Mesendoderm (in vitro differentiated cells): Measurements from ENCODE around the gene MTHFD1L.

Source experiments
- DNase-seq: peaks from one replicate; pipeline ENCODE4 v3.0.0; 2013
- H2AK5ac ChIP-seq: 2 replicates; pipeline ENCODE4 v1.6.1; 2013; ENCODE audit warnings: low read length, inconsistent platforms
- H2BK120ac ChIP-seq: 2 replicates; pipeline ENCODE4 v1.6.1; 2013; ENCODE audit warnings: low read depth, mild to moderate bottlenecking, low read length, moderate library complexity, mixed read lengths
- H2BK15ac ChIP-seq: replicated peaks from 2 replicates; pipeline ENCODE4 v1.6.1; 2013; ENCODE audit warnings: low read depth, mild to moderate bottlenecking, moderate library complexity
- H2BK5ac ChIP-seq: 2 replicates; pipeline ENCODE4 v1.6.1; 2013; ENCODE audit warnings: low read length, inconsistent platforms
- H3K18ac ChIP-seq: 2 replicates; pipeline ENCODE4 v1.6.1; 2013; ENCODE audit warnings: mild to moderate bottlenecking, low read length, mixed read lengths
- H3K23ac ChIP-seq: one replicate; pipeline ENCODE4 v1.6.1; 2013; ENCODE audit warnings: low read length
- H3K27ac ChIP-seq: 2 replicates; pipeline ENCODE4 v1.5.1; 2013; ENCODE audit warnings: low read depth, mild to moderate bottlenecking, inconsistent platforms, low read length, moderate library complexity
- H3K27me3 ChIP-seq: 2 replicates; pipeline ENCODE4 v1.6.1; 2013; ENCODE audit warnings: low read length, control low read depth, mild to moderate bottlenecking, inconsistent platforms; ENCODE audit not compliant: insufficient read depth, poor library complexity
- H3K36me3 ChIP-seq: 2 replicates; pipeline ENCODE4 v1.6.1; 2013; ENCODE audit warnings: low read length, inconsistent platforms; ENCODE audit not compliant: control insufficient read depth, insufficient read depth
- H3K4ac ChIP-seq: one replicate; pipeline ENCODE4 v1.6.1; 2013; ENCODE audit warnings: low read depth, mild to moderate bottlenecking, low read length, moderate library complexity
- H3K4me1 ChIP-seq: 2 replicates; pipeline ENCODE4 v1.6.1; 2013; ENCODE audit warnings: low read depth, low read length, inconsistent platforms; ENCODE audit not compliant: control insufficient read depth
- H3K4me2 ChIP-seq: 2 replicates; pipeline ENCODE4 v1.6.1; 2013; ENCODE audit warnings: low read length
- H3K4me3 ChIP-seq: 2 replicates; pipeline ENCODE4 v1.5.1; 2013; ENCODE audit warnings: mild to moderate bottlenecking, low read length
- H3K56ac ChIP-seq: one replicate; pipeline ENCODE4 v1.6.1; 2013; ENCODE audit warnings: low read length
- H3K79me1 ChIP-seq: 2 replicates; pipeline ENCODE4 v1.6.1; 2013; ENCODE audit warnings: low read length, inconsistent platforms
- H3K79me2 ChIP-seq: 2 replicates; pipeline ENCODE4 v1.6.1; 2013; ENCODE audit warnings: mild to moderate bottlenecking, low read length; ENCODE audit not compliant: control insufficient read depth, insufficient read depth
- H3K9ac ChIP-seq: 2 replicates; pipeline ENCODE4 v1.6.1; 2013; ENCODE audit warnings: low read length, inconsistent platforms
- H4K5ac ChIP-seq: one replicate; pipeline ENCODE4 v1.6.1; 2013; ENCODE audit warnings: low read length
- H4K8ac ChIP-seq: one replicate; pipeline ENCODE4 v1.6.1; 2013; ENCODE audit warnings: low read depth, mild to moderate bottlenecking, control low read depth, low read length, moderate library complexity
- WGBS: extraction: QIAGEN DNeasy Blood & Tissue Kit; methylation state at CpG from one replicate; pipeline ENCODE4 v1.1.7; 2013; ENCODE audit warnings: low lambda C conversion rate, missing lambda C conversion rate; ENCODE audit not compliant: insufficient coverage; ENCODE audit errors: extremely low coverage; 5-methylcytosine and 5-hydroxymethylcytosine counted together

Gene MTHFD1L

GRCh38 chr6:151088963-151089362 is 223.5 kb downstream of the MTHFD1L start:
- no peak for DNase-seq
- Histone ChIP-seq H3K27me3 (no peaks in the 10 kb centered on the region), H4K5ac (no peak overlapping the region), H4K8ac (no peak overlapping the region), H2BK5ac (no peak overlapping the region), H3K27ac (no peak overlapping the region), H3K4me2 (no peak overlapping the region), H3K4ac (no peak overlapping the region), H3K79me2 (no peaks in the 10 kb centered on the region), H3K18ac (no peak overlapping the region), H3K4me3 (no peak overlapping the region), H2BK120ac (no peak overlapping the region), H3K56ac (no peak overlapping the region), H2BK15ac (no peak overlapping the region), H3K36me3 (peaks cover 3% of the 10 kb centered on the region), H3K79me1 (no peaks in the 10 kb centered on the region), H3K9ac (no peak overlapping the region), H3K4me1 (no peaks in the 10 kb centered on the region), H3K23ac (no peak overlapping the region), H2AK5ac (no peak overlapping the region)
- WGBS, result no CpG with 5 or more reads among the region's 3 CpGs

GRCh38 chr6:151089978-151090377 is 224.5 kb downstream of the MTHFD1L start:
- Histone ChIP-seq H3K4me3 (no peak overlapping the region), H2AK5ac (no peak overlapping the region), H2BK120ac (no peak overlapping the region), H2BK15ac (no peak overlapping the region), H3K4me2 (no peak overlapping the region), H2BK5ac (no peak overlapping the region), H3K27me3 (no peaks in the 10 kb centered on the region), H3K79me1 (no peaks in the 10 kb centered on the region), H3K9ac (no peak overlapping the region), H3K4ac (no peak overlapping the region), H3K18ac (no peak overlapping the region), H4K8ac (no peak overlapping the region), H3K27ac (no peak overlapping the region), H4K5ac (no peak overlapping the region), H3K4me1 (no peaks in the 10 kb centered on the region), H3K79me2 (no peaks in the 10 kb centered on the region), H3K56ac (no peak overlapping the region), H3K36me3 (peaks cover 3% of the 10 kb centered on the region), H3K23ac (no peak overlapping the region)
- no peak for DNase-seq
- WGBS, result no CpG with 5 or more reads among the region's 4 CpGs

DNA sequence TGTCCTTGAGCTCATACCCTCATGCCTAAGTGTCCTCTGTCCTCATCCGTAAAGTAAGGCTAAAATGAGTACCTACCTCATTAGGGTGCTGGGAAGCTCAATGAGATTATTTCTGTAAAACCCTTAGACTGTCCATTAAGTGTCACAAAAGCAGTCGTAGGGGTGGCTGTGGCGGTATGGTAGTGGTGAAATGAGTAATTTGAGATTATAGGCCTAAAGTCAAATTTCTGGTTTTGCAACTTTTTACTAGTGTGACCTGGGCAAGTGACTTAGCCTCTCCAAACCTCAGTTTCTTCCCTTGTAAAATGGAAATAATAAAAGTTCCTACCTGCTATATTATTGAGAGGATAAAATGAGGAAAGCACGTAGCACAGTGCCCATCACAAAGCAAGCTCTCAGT is 226.1 kb downstream of the MTHFD1L start:
- WGBS, result no CpG with 5 or more reads among the region's 4 CpGs
- no peak for DNase-seq
- no peak overlapping the region for H3K27ac ChIP-seq
- H3K79me1 ChIP-seq, result no peaks in the 10 kb centered on the region
- H3K79me2 ChIP-seq, result no peaks in the 10 kb centered on the region
- H3K4me3 ChIP-seq, result no peak overlapping the region
- peaks cover 4% of the 10 kb centered on the region for H3K36me3 ChIP-seq
- no peak overlapping the region for H4K5ac ChIP-seq
- H3K4me1 ChIP-seq, result no peaks in the 10 kb centered on the region
- H4K8ac ChIP-seq, result no peak overlapping the region
- no peak overlapping the region for H3K56ac ChIP-seq
- no peak overlapping the region for H3K4me2 ChIP-seq
- no peak overlapping the region for H3K23ac ChIP-seq
- no peak overlapping the region for H2BK120ac ChIP-seq
- H2BK15ac ChIP-seq, result no peak overlapping the region
- H2AK5ac ChIP-seq, result no peak overlapping the region
- H3K9ac ChIP-seq, result no peak overlapping the region
- H3K18ac ChIP-seq, result no peak overlapping the region
- H3K4ac ChIP-seq, result no peak overlapping the region
- H3K27me3 ChIP-seq, result no peaks in the 10 kb centered on the region
- no peak overlapping the region for H2BK5ac ChIP-seq

DNA sequence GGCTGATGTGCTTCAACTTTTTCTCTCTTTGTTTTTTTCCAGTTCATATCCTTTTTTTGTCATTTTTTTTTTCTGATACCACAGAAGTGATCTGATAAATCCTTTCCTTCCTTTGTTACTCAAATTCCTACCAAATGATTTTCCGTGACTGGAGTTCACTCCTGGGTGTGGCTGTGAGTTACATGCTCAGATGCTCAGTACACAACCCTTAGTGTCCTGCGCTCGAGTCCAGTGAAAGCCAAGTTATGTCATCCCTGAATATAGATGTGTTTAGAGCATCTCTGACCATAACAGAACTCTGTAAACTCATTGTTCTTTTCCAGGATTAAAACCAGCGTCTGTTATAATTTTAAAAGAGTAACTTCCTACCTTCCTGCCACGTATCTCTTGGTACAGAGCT is 227.1 kb downstream of the MTHFD1L start:
- WGBS, result no CpG with 5 or more reads among the region's 5 CpGs

GRCh38 chr6:151093706-151094105 is 228.2 kb downstream of the MTHFD1L start:
- H3K23ac ChIP-seq, result no peak overlapping the region

More for the DNA sequence above, 227.1 kb downstream of the MTHFD1L start:
- no peak overlapping the region for H4K8ac ChIP-seq
- H3K79me2 ChIP-seq, result no peaks in the 10 kb centered on the region
- no peak overlapping the region for H3K23ac ChIP-seq
- H3K27ac ChIP-seq, result no peak overlapping the region
- H3K9ac ChIP-seq, result no peak overlapping the region
- H2BK120ac ChIP-seq, result no peak overlapping the region
- no peak overlapping the region for H3K4me3 ChIP-seq
- H3K27me3 ChIP-seq, result no peaks in the 10 kb centered on the region
- H3K18ac ChIP-seq, result no peak overlapping the region
- H4K5ac ChIP-seq, result no peak overlapping the region
- no peak overlapping the region for H3K4ac ChIP-seq
- peaks cover 4% of the 10 kb centered on the region for H3K36me3 ChIP-seq
- H3K4me2 ChIP-seq, result no peak overlapping the region
- no peak overlapping the region for H2BK5ac ChIP-seq
- no peaks in the 10 kb centered on the region for H3K79me1 ChIP-seq
- no peaks in the 10 kb centered on the region for H3K4me1 ChIP-seq
- H3K56ac ChIP-seq, result no peak overlapping the region
- no peak for DNase-seq
- no peak overlapping the region for H2BK15ac ChIP-seq
- H2AK5ac ChIP-seq, result no peak overlapping the region

DNA sequence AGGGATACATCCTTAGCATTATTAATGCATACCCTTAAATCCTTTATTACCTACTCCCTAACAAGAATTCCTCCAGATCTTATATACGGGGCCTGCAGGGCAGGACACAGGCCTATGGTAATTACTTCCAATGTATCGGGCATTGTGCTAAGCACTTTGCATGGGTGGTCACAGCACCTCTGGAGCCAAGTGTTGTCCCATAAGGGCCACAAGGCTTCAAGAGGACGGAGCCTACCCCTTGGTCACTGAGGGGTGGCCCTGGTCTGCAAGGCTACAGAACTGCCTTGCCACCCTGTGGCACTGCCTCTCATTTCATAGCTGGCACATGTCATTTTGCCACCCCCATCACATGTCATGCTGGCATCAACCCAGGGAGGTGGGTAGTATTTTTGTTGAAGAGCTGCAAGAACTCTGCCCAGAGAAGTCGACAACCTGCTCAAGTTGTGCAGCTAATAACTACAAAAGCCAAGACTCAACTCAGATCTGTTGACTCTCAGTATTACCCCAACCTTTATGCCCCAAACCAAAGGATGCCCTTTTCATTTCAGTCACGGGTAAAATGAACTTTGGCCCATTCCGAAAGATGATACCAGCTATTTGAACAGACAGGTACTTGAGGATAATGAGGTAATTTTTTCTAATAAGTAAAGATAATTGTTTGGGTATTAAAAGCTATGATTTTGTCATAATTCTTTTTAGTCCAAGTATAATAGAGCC is 230.2 kb downstream of the MTHFD1L start:
- Histone ChIP-seq H3K9ac (no peak overlapping the region), H3K79me2 (no peaks in the 10 kb centered on the region), H3K27ac (no peak overlapping the region), H3K4ac (no peak overlapping the region), H3K23ac (no peak overlapping the region), H2BK15ac (no peak overlapping the region), H3K4me3 (no peak overlapping the region), H4K5ac (no peak overlapping the region), H3K27me3 (no peaks in the 10 kb centered on the region), H2BK120ac (no peak overlapping the region), H3K4me1 (no peaks in the 10 kb centered on the region), H3K56ac (no peak overlapping the region), H3K79me1 (no peaks in the 10 kb centered on the region), H2BK5ac (no peak overlapping the region), H3K4me2 (no peak overlapping the region), H3K18ac (no peak overlapping the region), H4K8ac (no peak overlapping the region), H2AK5ac (no peak overlapping the region), H3K36me3 (peaks cover 4% of the 10 kb centered on the region)
- WGBS, result no CpG with 5 or more reads among the region's 6 CpGs
- DNase-seq, result no peak

More at GRCh38 chr6:151093706-151094105, 228.2 kb downstream of the MTHFD1L start:
- Histone ChIP-seq H3K27ac (no peak overlapping the region), H3K4me3 (no peak overlapping the region), H2BK15ac (no peak overlapping the region), H3K4me1 (no peaks in the 10 kb centered on the region), H2BK5ac (no peak overlapping the region), H3K27me3 (no peaks in the 10 kb centered on the region), H2BK120ac (no peak overlapping the region), H3K9ac (no peak overlapping the region), H3K4me2 (no peak overlapping the region), H3K4ac (no peak overlapping the region), H3K36me3 (peaks cover 4% of the 10 kb centered on the region), H4K5ac (no peak overlapping the region), H3K79me2 (no peaks in the 10 kb centered on the region), H4K8ac (no peak overlapping the region), H3K56ac (no peak overlapping the region), H3K79me1 (no peaks in the 10 kb centered on the region), H2AK5ac (no peak overlapping the region), H3K18ac (no peak overlapping the region)
- no CpG with 5 or more reads among the region's 5 CpGs for WGBS
- no peak for DNase-seq
